Fibroblast of skin of back (primary cell): Measurements from ENCODE around the gene CLN5. TPM values are rescaled to one million over a fixed set of nuclear protein-coding genes. Genes with fewer than 3 reads are reported as not detected.
A peak's percentile ranks its signal among the peaks of the same experiment; 100 is the strongest.
"Not testable (repeated sequence)": the region's sequence is repeated elsewhere in the genome, so short reads cannot be mapped to it uniquely, and the experiment has no call there.

ENCODE experiments used
- DNase-seq: peaks from one replicate; pipeline ENCODE4 v3.0.0-alpha.2; 2013
- polyA plus RNA-seq, 2 experiments: library from polyadenylated mRNA; unstranded; fragments of 120-200 nt; gene quantifications; one replicate each; pipeline ENCODE4 v1.2.1, GENCODE V29; 2013; ENCODE audit not compliant: insufficient read length in 2 of 2

The CLN5 gene
- 15.7 TPM for polyA plus RNA-seq (2013, experiment 1 of 2; ENCODE audit: insufficient read length)
- 18.9 TPM for polyA plus RNA-seq (2013, experiment 2 of 2; ENCODE audit: insufficient read length)

- DNase-seq = peak; percentile 92
Observed at GRCh38 chr13:76991796-76992547, at the start of gene CLN5. TSS of gene CLN5 (plus strand) at chr13:76992081. CDS start at chr13:76992099, 18 bp downstream.

GRCh38 chr13:76942363-76942762 lies 49.5 kb upstream of the CLN5 start:
- no peak for DNase-seq

GRCh38 chr13:76943646-76944045 lies 48.2 kb upstream of the CLN5 start:
- DNase-seq = peak; percentile 55

GRCh38 chr13:76944456-76944855 lies 47.4 kb upstream of the CLN5 start:
- peak; percentile 59 for DNase-seq

- no peak for DNase-seq
Observed at GRCh38 chr13:76948149-76948548, 43.7 kb upstream of the CLN5 start, which contains the start of gene ACOD1. TSS of gene ACOD1 (plus strand) at chr13:76948511. CDS start at chr13:76948559, 48 bp downstream.

- no peak for DNase-seq
Observed at GRCh38 chr13:76950101-76950500, 41.8 kb upstream of the CLN5 start.

- no peak for DNase-seq
Observed at GRCh38 chr13:76953968-76954367, 37.9 kb upstream of the CLN5 start.

- DNase-seq = no peak
Observed at GRCh38 chr13:76954538-76954937, 37.3 kb upstream of the CLN5 start.

- DNase-seq = no peak
Observed at GRCh38 chr13:76955193-76955592, 36.7 kb upstream of the CLN5 start.

GRCh38 chr13:76955661-76956060 lies 36.2 kb upstream of the CLN5 start:
- no peak for DNase-seq

GRCh38 chr13:76958841-76959432 lies 32.9 kb upstream of the CLN5 start:
- DNase-seq = no peak

- not testable (repeated sequence) for DNase-seq
Observed at GRCh38 chr13:76959734-76960133, 32.1 kb upstream of the CLN5 start.

- DNase-seq = peak; percentile 66
Observed at GRCh38 chr13:76965759-76966421, 26.0 kb upstream of the CLN5 start.

GRCh38 chr13:76967031-76967430 lies 24.9 kb upstream of the CLN5 start:
- no peak for DNase-seq

GRCh38 chr13:76968041-76968440 lies 23.8 kb upstream of the CLN5 start:
- DNase-seq = no peak

GRCh38 chr13:76969488-76970365 lies 22.2 kb upstream of the CLN5 start:
- no peak for DNase-seq

GRCh38 chr13:76971215-76971614 lies 20.7 kb upstream of the CLN5 start:
- no peak for DNase-seq

GRCh38 chr13:76971851-76972829 lies 19.7 kb upstream of the CLN5 start:
- DNase-seq = no peak

- no peak for DNase-seq
Observed at GRCh38 chr13:76973920-76974617, 17.8 kb upstream of the CLN5 start.

GRCh38 chr13:76974618-76974975 lies 17.3 kb upstream of the CLN5 start:
- DNase-seq = no peak

GRCh38 chr13:76975863-76976262 lies 16.0 kb upstream of the CLN5 start:
- DNase-seq = no peak
